Activated B cell treated with CpG ODN at 0.5 μM for 24 hours (primary cell): ENCODE results near the gene DRGX. TPM values are rescaled to one million over a fixed set of nuclear protein-coding genes. Genes with fewer than 3 reads are reported as not detected.
A peak's percentile ranks its signal among the peaks of the same experiment; 100 is the strongest.

Experiments used
- ATAC-seq: fragments of 200-7000 bp; cut with Tn5 transposase; one replicate; pipeline ENCODE4 v1.10.0; 2021; ENCODE audit warnings: low read depth, mild to moderate bottlenecking, moderate library complexity
- CTCF ChIA-PET: fragments of 350-600 bp; sonication (Branson Sonifier 250); formaldehyde crosslinking; loops from one replicate; lab custom pipeline; 2021; ENCODE audit warnings: antibody characterized with exemption; lab: Charles Lee
- POLR2A ChIA-PET: fragments of 350-600 bp; sonication (Branson Sonifier 250); formaldehyde crosslinking; loops from one replicate; lab custom pipeline; 2021; ENCODE audit warnings: antibody characterized with exemption; lab: Charles Lee
- DNase-seq: peaks from one replicate; pipeline ENCODE4 v3.0.0; 2022
- H3K27ac Mint-ChIP-seq: one replicate; pipeline ENCODE4 v1.8.0; 2020; ENCODE audit warnings: mixed read lengths
- H3K27me3 Mint-ChIP-seq: one replicate; pipeline ENCODE4 v1.8.0; 2021; ENCODE audit warnings: mixed read lengths
- H3K36me3 Mint-ChIP-seq: one replicate; pipeline ENCODE4 v1.8.0; 2021; ENCODE audit warnings: low read depth, mixed read lengths
- H3K4me1 Mint-ChIP-seq: one replicate; pipeline ENCODE4 v1.8.0; 2021; ENCODE audit warnings: mixed read lengths
- H3K4me3 Mint-ChIP-seq: one replicate; pipeline ENCODE4 v1.8.0; 2020; ENCODE audit warnings: mild to moderate bottlenecking, mixed read lengths
- H3K9me3 Mint-ChIP-seq: one replicate; pipeline ENCODE4 v1.8.0; 2020; ENCODE audit warnings: mixed read lengths
- CTCF ChIP-seq: fragments of 200-600 bp; IDR thresholded peaks from one replicate; pipeline ENCODE4 v1.8.0; 2022; ENCODE audit warnings: antibody characterized with exemption, mild to moderate bottlenecking
- intact Hi-C: fragments of 100-400 bp; cut with micrococcal nuclease; formaldehyde crosslinking; loops from one replicate; pipeline ENCODE4 v1.15.1; 2024
- total RNA-seq: library from RNA; stranded (reverse); gene quantifications from 2 replicates; pipeline ENCODE4 v1.2.3, GENCODE V29; 2022

Gene DRGX
- total RNA-seq, result not detected in 2 replicates

DNA sequence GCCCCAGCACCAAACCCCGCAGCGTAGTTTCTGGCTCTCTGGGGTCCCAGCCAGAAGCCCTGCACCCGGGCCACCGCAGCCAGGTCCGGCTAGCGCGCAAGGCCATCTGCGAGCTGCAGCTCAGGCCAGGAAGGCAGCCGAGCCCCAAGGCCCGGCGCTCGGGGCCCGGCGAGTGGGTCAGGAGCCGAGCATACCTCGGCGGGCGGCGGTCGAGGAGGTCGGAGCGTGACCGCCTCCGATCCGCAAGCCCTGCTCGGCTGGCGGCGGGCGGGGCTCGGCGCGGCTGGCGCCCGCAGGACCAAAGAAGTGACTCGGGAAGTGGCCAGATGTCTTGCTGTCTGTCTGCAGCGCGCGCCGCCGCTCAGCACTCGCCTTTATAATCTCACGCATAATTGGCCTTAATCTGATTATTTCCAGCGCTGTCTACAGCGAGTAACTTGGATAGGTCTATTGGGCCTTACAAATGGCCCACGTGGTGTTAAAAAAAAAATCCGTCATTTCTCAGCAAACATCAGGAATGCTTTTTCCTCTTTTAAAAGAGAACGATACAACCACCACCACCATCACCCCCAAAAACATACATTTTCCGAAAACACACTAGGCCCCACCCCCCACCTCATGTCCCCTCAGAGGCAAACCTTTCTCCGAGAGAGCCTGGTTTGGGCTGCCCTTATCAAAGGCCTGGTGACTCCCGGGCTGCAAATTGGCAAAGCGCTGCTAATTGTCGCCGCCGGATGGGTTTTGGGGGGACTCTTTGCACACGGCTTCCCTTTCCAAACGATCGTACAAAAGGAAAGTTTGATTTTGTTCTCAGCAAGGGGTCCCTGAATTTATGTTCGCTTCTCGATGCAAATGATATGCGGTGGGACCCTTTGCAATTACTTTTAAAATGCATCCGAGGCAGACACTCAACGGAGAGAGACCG, at the start of gene DRGX:
TSS of gene DRGX (minus strand) at position 349 of the 925 bp plus-strand sequence. CDS start 649 bp downstream, outside the sequence.
- no peak within 1 kb of the TSS for H3K27ac Mint-ChIP-seq
- H3K4me3 Mint-ChIP-seq, result no peak within 1 kb of the TSS
- peaks cover 13% of the 10 kb centered on the region for H3K4me1 Mint-ChIP-seq
- intact Hi-C loops, result loop anchor here (5.0 kb wide), 1 partner anchor 211 kb away; no protein-coding TSS in a partner anchor
- no peak for DNase-seq
- no peak for ATAC-seq
- H3K27me3 Mint-ChIP-seq, result peaks cover 66% of the 10 kb centered on the region
- ChIA-PET CTCF (no interaction called here), POLR2A (no interaction called here)
- no peaks in the 10 kb centered on the region for H3K36me3 Mint-ChIP-seq
- H3K9me3 Mint-ChIP-seq, result no peaks in the 10 kb centered on the region
- no peak for TF ChIP-seq CTCF

GRCh38 chr10:49444349-49444748, 48.5 kb upstream of the DRGX start:
- intact Hi-C loops, result no loop called here
- H3K36me3 Mint-ChIP-seq, result no peaks in the 10 kb centered on the region
- POLR2A ChIA-PET, result no interaction called here
- H3K9me3 Mint-ChIP-seq, result peaks cover 10% of the 10 kb centered on the region
- no peak overlapping the region for H3K27ac Mint-ChIP-seq
- CTCF ChIA-PET, result no interaction called here
- peaks cover 8% of the 10 kb centered on the region for H3K4me1 Mint-ChIP-seq
- DNase-seq (no peak), ATAC-seq (no peak)
- no peak overlapping the region for H3K4me3 Mint-ChIP-seq
- H3K27me3 Mint-ChIP-seq, result peaks cover 2% of the 10 kb centered on the region
- TF ChIP-seq CTCF, result no peak

DNA sequence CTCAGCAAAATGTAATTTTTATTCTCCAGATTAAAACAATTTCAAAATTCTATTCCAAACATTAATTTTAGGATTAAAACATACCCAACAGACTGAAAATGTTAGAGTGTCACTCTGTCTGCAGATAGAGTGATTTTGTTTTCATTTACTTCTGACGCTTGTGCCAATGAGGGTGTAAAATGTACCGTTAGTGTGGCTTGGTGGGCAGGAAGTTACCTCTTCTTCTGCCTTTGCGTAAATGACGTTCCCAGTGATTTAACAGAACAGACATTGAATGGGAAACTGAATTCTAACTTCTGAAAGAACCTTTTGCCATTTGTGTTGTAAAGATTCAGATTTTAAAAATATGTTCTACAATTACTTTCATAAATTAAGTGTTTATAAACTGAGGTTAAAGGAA, 47.0 kb upstream of the DRGX start:
- no peaks in the 10 kb centered on the region for H3K9me3 Mint-ChIP-seq
- no peak for ATAC-seq
- no peak overlapping the region for H3K4me3 Mint-ChIP-seq
- H3K36me3 Mint-ChIP-seq, result no peaks in the 10 kb centered on the region
- peaks cover 2% of the 10 kb centered on the region for H3K27me3 Mint-ChIP-seq
- intact Hi-C loops, result no loop called here
- CTCF ChIA-PET, result no interaction called here
- H3K27ac Mint-ChIP-seq, result no peak overlapping the region
- peaks cover 8% of the 10 kb centered on the region for H3K4me1 Mint-ChIP-seq
- no peak for TF ChIP-seq CTCF
- POLR2A ChIA-PET, result no interaction called here
- no peak for DNase-seq

- H3K4me1 Mint-ChIP-seq, result peaks cover 8% of the 10 kb centered on the region
- no peaks in the 10 kb centered on the region for H3K9me3 Mint-ChIP-seq
- no peaks in the 10 kb centered on the region for H3K36me3 Mint-ChIP-seq
- CTCF ChIA-PET, result no interaction called here
- ATAC-seq (no peak), DNase-seq (no peak)
- intact Hi-C loops, result no loop called here
- H3K4me3 Mint-ChIP-seq, result peak overlapping the region; percentile 6
- POLR2A ChIA-PET, result no interaction called here
- no peak for TF ChIP-seq CTCF
- no peak overlapping the region for H3K27ac Mint-ChIP-seq
- peaks cover 2% of the 10 kb centered on the region for H3K27me3 Mint-ChIP-seq
Measured at GRCh38 chr10:49441488-49442476, 45.9 kb upstream of the DRGX start.
